Vagina (tissue), 2 donors: ENCODE data around the gene BAZ2B.

ENCODE experiments used
- POLR2A ChIP-seq, 2 donors: fragments of 450-650 bp; IDR thresholded peaks; one replicate each; pipeline ENCODE4 v1.6.1; 2017; ENCODE audit warnings: antibody characterized with exemption in 2 of 2, mild to moderate bottlenecking in 2 of 2, moderate library complexity in 2 of 2
- TF ChIP-seq, protein P1 (sequence below), 3 experiments: fragments of 450-650 bp in 2 of 3; fragments of 200-600 bp in 1 of 3; sonication (generic) in 1 of 3; IDR thresholded peaks; one replicate each; pipeline ENCODE4 v1.5.1; 2017 to 2019; ENCODE audit warnings: antibody characterized with exemption in 3 of 3, mild to moderate bottlenecking in 2 of 3, moderate library complexity in 2 of 3

DNA sequence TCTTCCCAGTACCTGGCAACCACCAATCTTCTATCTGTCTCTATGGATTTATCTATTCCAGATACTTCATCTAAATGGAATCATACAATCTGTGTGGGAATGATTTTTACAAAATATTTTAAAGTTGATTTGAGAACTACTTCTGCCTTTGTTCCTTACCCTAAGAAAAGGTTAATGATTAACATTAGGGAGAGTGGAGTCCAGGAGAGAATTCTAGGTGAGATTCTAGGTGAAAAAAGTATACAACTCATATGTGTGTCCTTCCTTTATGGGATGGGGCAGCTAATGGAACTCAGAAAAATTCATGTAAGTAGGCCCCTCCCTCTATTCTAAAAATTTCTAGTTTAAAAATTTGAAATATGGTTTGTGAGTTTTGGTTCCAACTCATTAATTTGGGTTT is 293.9 kb downstream of the BAZ2B start:
- TF ChIP-seq, protein P1, sequence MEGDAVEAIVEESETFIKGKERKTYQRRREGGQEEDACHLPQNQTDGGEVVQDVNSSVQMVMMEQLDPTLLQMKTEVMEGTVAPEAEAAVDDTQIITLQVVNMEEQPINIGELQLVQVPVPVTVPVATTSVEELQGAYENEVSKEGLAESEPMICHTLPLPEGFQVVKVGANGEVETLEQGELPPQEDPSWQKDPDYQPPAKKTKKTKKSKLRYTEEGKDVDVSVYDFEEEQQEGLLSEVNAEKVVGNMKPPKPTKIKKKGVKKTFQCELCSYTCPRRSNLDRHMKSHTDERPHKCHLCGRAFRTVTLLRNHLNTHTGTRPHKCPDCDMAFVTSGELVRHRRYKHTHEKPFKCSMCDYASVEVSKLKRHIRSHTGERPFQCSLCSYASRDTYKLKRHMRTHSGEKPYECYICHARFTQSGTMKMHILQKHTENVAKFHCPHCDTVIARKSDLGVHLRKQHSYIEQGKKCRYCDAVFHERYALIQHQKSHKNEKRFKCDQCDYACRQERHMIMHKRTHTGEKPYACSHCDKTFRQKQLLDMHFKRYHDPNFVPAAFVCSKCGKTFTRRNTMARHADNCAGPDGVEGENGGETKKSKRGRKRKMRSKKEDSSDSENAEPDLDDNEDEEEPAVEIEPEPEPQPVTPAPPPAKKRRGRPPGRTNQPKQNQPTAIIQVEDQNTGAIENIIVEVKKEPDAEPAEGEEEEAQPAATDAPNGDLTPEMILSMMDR (IDR thresholded peaks at IDR 0.05) = no peak
- no peak for TF ChIP-seq POLR2A (IDR thresholded peaks at IDR 0.05)
